Transverse colon (tissue), 4 donors: Measurements from ENCODE around the gene NELL2. TPM values are rescaled to one million over a fixed set of nuclear protein-coding genes. Genes with fewer than 3 reads are reported as not detected.
A peak's percentile ranks its signal among the peaks of the same experiment; 100 is the strongest.

Experiments used
- DNase-seq: peaks from one replicate; pipeline ENCODE4 v3.0.0-alpha.2; 2019
- H3K27ac ChIP-seq, 4 donors: fragments of 200-600 bp; sonication (generic); 2 replicates each; pipeline ENCODE4 v1.5.1; 2016 to 2018; ENCODE audit warnings: inconsistent platforms in 4 of 4
- H3K27me3 ChIP-seq: fragments of 200-600 bp; sonication (generic); 2 replicates; pipeline ENCODE4 v1.5.1; 2017; ENCODE audit warnings: inconsistent platforms
- H3K36me3 ChIP-seq, 4 donors: fragments of 200-600 bp; sonication (generic); 2 replicates each; pipeline ENCODE4 v1.5.1; 2017 to 2019; ENCODE audit warnings: inconsistent platforms in 4 of 4
- H3K4me1 ChIP-seq, 4 donors: fragments of 200-600 bp; sonication (generic); 2 replicates each; pipeline ENCODE4 v1.5.1; 2017 to 2020; ENCODE audit warnings: inconsistent platforms in 4 of 4
- H3K4me3 ChIP-seq, 4 donors: fragments of 200-600 bp; sonication (generic); 1 replicate in 1 of 4; 2 replicates in 3 of 4; pipeline versions ENCODE4 v1.5.1 to v1.6.1; 2017 to 2019; ENCODE audit warnings: inconsistent platforms in 4 of 4
- H3K9me3 ChIP-seq, 2 donors: fragments of 200-600 bp; sonication (generic); 2 replicates each; pipeline ENCODE4 v1.5.1; 2017 to 2019; ENCODE audit warnings: inconsistent platforms in 2 of 2
- CTCF ChIP-seq, 5 experiments: fragments of 200-600 bp in 3 of 5; fragments of 450-650 bp in 2 of 5; sonication (generic) in 3 of 5; IDR thresholded peaks; 1 replicate in 2 of 5; 2 replicates in 3 of 5; pipeline ENCODE4 v1.5.1; 2016 to 2017; ENCODE audit warnings: antibody characterized with exemption in 5 of 5, inconsistent platforms in 3 of 5, mild to moderate bottlenecking in 2 of 5, moderate library complexity in 1 of 5
- EP300 ChIP-seq: sonication (generic); formaldehyde crosslinking; IDR thresholded peaks from one replicate; pipeline ENCODE4 v1.6.1; 2017; ENCODE audit warnings: antibody characterized with exemption, low read depth
- POLR2A ChIP-seq: fragments of 450-650 bp; IDR thresholded peaks from one replicate; pipeline ENCODE4 v1.6.1; 2016; ENCODE audit warnings: antibody characterized with exemption, mild to moderate bottlenecking, moderate library complexity
- POLR2AphosphoS5 ChIP-seq, 3 donors: sonication (generic); formaldehyde crosslinking; IDR thresholded peaks; one replicate each; pipeline ENCODE4 v1.6.1; 2016; ENCODE audit warnings: antibody characterized with exemption in 3 of 3
- WGBS, 2 donors: methylation state at CpG; one replicate each; pipeline ENCODE4 v1.1.5; 2018; ENCODE audit warnings: low coverage in 1 of 2; 5-methylcytosine and 5-hydroxymethylcytosine counted together
- in situ Hi-C, 4 donors: fragments of 200-750 bp; cut with MboI; loops; one replicate each; pipeline versions ENCODE4 v1.15.0 to v1.15.1; 2017; ENCODE audit warnings: low sequenced_read_pairs in 3 of 4, low pct_ligation_motif_present in 1 of 4, low pct_unique_long_range_greater_than_20kb in 1 of 4
- intact Hi-C: fragments of 100-400 bp; cut with DNase I; formaldehyde crosslinking; loops from one replicate; pipeline ENCODE4 v1.15.1; 2023; ENCODE audit warnings: low total_unique reads
- total RNA-seq, 4 donors: library from RNA; depleted of rRNA; stranded (reverse); fragments of >200 nt; gene quantifications; one replicate each; pipeline ENCODE4 v1.1.0, GENCODE V29; 2016

Gene NELL2
- total RNA-seq, 4 donors from 2014 or later, result 1.4 to 10.5 (median 9.5) TPM

- 59 to 87% methylated on average over 3 to 6 of the region's 6 CpGs for WGBS, 2 donors
- H3K27ac ChIP-seq, result no peak overlapping the region
- DNase-seq, result peak; percentile 17
Observed at GRCh38 chr12:44847888-44848702, 28.0 kb downstream of the NELL2 start.

GRCh38 chr12:44847403-44847802, 28.7 kb downstream of the NELL2 start:
- no peak overlapping the region for H3K4me3 ChIP-seq
- H3K4me1 ChIP-seq, result no peaks in the 10 kb centered on the region
- 50% methylated on average over 1 of the region's 1 CpG; no CpG with 5 or more reads in 1 of the 2 donors for WGBS, 2 donors
- no peak for DNase-seq
- no peaks in the 10 kb centered on the region for H3K36me3 ChIP-seq
- no peaks in the 10 kb centered on the region for H3K27me3 ChIP-seq
- intact Hi-C loops, result no loop called here
- TF ChIP-seq POLR2A (no peak), POLR2AphosphoS5 (IDR thresholded peaks at IDR 0.05) (no peak), EP300 (no peak), CTCF (IDR thresholded peaks at IDR 0.05) (no peak)
- H3K27ac ChIP-seq, result no peak overlapping the region
- in situ Hi-C loops, result no loop called here
- H3K9me3 ChIP-seq, result no peaks in the 10 kb centered on the region

More at GRCh38 chr12:44847888-44848702, 28.0 kb downstream of the NELL2 start:
- in situ Hi-C loops (no loop called here), intact Hi-C loops (no loop called here)
- no peaks in the 10 kb centered on the region for H3K36me3 ChIP-seq
- TF ChIP-seq POLR2A, result no peak
- no peak for TF ChIP-seq CTCF (IDR thresholded peaks at IDR 0.05)
- TF ChIP-seq EP300, result no peak
- TF ChIP-seq POLR2AphosphoS5 (IDR thresholded peaks at IDR 0.05), result no peak
- no peaks in the 10 kb centered on the region for H3K27me3 ChIP-seq
- H3K9me3 ChIP-seq, result no peaks in the 10 kb centered on the region
- no peak overlapping the region for H3K4me3 ChIP-seq
- H3K4me1 ChIP-seq, result no peaks in the 10 kb centered on the region

- H3K4me1 ChIP-seq, result no peaks in the 10 kb centered on the region
- no peak for DNase-seq
- in situ Hi-C loops (no loop called here), intact Hi-C loops (no loop called here)
- no peak overlapping the region for H3K27ac ChIP-seq
- no peaks in the 10 kb centered on the region for H3K36me3 ChIP-seq
- no peak overlapping the region for H3K4me3 ChIP-seq
- WGBS, 2 donors, result 50 to 55% methylated on average over 1 of the region's 1 CpG
- TF ChIP-seq POLR2AphosphoS5 (IDR thresholded peaks at IDR 0.05) (no peak), CTCF (IDR thresholded peaks at IDR 0.05) (no peak), POLR2A (no peak), EP300 (no peak)
- H3K9me3 ChIP-seq, result no peaks in the 10 kb centered on the region
- H3K27me3 ChIP-seq, result no peaks in the 10 kb centered on the region
Observed at GRCh38 chr12:44846826-44847225, 29.3 kb downstream of the NELL2 start.

GRCh38 chr12:44842669-44843068, 33.4 kb downstream of the NELL2 start:
- 81 to 96% methylated on average over 4 of the region's 4 CpGs for WGBS, 2 donors
- no peak for DNase-seq
- Histone ChIP-seq H3K27me3 (no peaks in the 10 kb centered on the region), H3K9me3 (no peaks in the 10 kb centered on the region), H3K4me3 (no peak overlapping the region), H3K27ac (no peak overlapping the region), H3K36me3 (no peaks in the 10 kb centered on the region), H3K4me1 (no peaks in the 10 kb centered on the region)
- in situ Hi-C loops (no loop called here), intact Hi-C loops (no loop called here)
- no peak for TF ChIP-seq POLR2AphosphoS5 (IDR thresholded peaks at IDR 0.05)
- no peak for TF ChIP-seq POLR2A
- TF ChIP-seq CTCF (IDR thresholded peaks at IDR 0.05), result no peak
- TF ChIP-seq EP300, result no peak
